NT2/D1 (cell line): ENCODE measurements around the gene NIM1K.

ENCODE experiments used
- YY1 ChIP-seq: IDR thresholded peaks from 2 replicates; pipeline ENCODE4 v1.6.1; 2011; ENCODE audit not compliant: insufficient read length, insufficient read depth
- ZNF274 ChIP-seq: IDR thresholded peaks from 2 replicates; pipeline ENCODE4 v1.6.1; 2011; ENCODE audit warnings: mild to moderate bottlenecking, low read depth, low read length

- no peak for TF ChIP-seq YY1
- no peak for TF ChIP-seq ZNF274
Measured at GRCh38 chr5:43312699-43313034, 120.6 kb downstream of the NIM1K start.
